Middle frontal gyrus (tissue), 1 donor: ENCODE results near the gene ZNF280A.
"Not testable (repeated sequence)": the region's sequence is repeated elsewhere in the genome, so short reads cannot be mapped to it uniquely, and the experiment has no call there.

Experiments
- DNase-seq: peaks from one replicate; pipeline ENCODE4 v3.0.0-alpha.2; 2015; ENCODE audit warnings: low spot score; ENCODE audit errors: extremely low spot score

ZNF280A gene

DNA sequence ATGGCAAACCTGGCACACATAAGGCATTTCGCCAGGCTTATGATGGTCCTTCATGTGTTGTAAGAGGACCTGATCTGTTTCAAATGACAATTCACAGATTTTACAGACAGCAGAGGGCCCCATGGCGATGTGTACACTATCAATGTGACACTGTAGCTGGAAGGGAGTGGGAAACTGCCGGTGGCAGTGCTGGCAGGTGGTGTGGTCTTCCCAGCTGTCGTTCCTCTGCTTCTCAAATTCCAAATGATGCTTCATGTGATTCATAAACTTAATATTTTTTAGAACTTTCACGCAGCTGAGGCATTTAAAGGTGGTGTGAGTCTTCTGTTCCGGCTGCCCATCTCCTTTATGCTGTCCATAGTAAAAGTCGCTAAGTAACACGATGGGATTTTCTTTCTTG, 5.6 kb downstream of the ZNF280A start:
- not testable (repeated sequence) for DNase-seq

DNA sequence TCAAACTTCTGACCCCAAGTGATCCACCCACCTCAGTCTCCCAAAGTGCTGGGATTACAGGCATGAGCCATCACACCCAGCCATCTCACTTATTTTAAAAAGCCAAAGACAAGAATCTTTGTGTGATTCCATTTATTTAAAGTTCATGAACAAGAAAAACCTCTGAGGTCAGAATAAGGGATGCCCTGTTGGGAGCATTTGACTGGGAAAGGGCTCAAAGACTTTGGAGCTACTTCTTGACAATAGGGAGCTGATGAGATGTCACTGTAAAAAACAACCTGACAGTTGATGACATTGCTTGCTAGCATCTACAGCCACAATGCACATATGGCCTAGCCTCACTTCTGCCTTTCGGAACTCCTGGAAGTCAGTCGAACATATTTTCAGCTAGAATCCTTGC, 6.5 kb downstream of the ZNF280A start:
- DNase-seq = no peak

DNA sequence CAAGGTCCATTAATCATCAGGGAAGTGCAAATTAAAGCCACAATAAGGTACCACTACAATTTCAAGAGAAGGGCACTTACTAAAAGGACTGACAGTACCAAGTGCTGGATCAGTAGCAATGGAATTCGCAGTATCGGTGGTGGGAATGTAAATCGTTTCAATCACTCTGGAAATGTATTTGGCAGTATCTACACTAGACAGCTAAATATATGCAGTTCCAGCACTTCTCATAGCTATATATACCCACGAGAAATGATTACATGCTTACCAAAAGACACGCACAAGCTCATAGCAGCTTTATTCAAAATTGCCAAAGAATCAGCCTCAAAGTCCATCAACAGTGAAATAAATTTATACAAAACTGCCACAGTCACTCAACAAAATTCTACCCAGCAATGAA, 7.1 kb downstream of the ZNF280A start:
- DNase-seq = no peak

DNA sequence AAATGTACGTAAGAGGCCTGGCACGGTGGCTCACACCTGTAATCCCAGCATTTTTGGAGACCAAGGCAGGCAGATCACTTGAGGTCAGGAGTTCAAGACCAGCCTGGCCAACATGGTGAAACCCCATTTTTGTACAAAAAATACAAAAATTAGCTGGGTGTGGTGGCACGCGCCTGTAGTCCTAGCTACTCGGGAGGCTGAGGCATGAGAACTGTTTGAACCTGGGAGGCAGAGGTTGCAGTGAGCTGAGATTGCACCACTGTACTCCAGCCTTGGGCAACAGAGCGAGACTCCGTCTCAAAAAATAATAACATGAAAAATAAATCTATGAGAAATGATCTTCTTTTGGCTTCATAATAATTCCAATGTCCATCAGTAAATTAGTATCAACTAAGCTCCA, 9.2 kb downstream of the ZNF280A start:
- DNase-seq = not testable (repeated sequence)

DNA sequence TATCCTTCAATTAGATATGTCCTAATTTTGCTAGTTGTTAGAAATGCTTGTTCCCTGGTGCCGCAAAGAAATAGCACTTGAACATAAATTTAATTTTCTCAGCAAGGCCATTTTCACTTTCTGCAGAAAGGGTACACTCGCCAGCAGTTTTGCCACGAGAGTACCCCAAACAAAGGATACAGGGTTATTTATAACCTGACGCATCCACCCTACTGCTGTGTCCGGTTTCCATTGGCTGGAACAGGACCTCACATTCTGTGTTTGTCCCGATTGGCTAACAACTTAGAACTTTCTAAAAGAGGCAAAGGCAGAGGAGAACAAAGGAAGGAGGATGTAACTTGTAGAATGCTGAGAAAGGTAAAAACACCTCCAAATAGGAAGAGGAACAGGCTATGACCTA, 10.2 kb downstream of the ZNF280A start:
- DNase-seq = not testable (repeated sequence)

DNA sequence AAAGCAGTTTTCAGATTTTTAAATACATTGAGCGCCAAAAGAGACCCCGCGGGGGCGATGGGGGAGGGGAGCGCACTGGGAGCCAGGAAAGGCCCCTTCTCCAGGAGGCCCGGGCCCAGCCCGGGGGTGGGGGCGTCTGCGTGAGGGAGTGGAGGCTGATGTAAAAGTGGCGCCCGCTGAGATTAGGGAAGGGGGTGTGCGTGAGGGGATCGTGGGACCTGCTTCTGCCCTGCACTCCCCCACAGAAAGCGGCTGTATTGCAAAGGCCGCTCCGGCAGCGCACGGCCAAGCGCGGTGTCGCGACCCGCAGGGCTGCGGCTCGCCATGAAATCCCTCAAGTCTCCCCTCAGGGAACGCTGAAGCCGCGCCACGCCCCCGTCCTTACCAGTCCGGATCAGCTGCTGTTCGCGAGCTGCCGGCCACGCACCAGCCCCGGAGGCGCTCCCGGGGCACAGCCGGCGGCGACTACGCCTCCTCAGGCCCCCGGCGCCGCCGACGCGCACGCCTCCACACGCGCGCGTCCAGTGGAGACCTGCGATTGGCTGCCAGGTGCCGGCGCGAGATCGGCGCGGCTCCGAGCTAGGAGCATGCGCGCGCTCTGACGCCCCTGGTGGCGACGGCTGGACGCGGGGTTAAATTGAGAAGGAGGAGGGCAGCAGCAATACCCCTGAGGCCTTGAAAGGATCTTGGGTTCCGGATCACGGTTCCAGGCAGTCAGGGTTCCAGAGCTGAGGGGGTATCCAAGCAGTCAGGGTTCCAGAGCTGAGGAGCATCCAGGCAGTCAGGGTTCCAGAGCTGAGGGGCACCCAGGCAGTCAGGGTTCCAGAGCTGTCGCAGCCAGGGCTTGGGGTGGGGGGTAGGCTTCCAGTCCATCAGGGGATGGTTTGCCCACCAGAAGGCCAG, 11.5 kb downstream of the ZNF280A start, which contains the start of gene ZNF280B:
Gene ZNF280B, minus strand, starts transcription at position 469 of the 903 bp plus-strand sequence. CDS start 19,344 bp downstream, outside the sequence.
- peak; percentile 67 for DNase-seq

DNA sequence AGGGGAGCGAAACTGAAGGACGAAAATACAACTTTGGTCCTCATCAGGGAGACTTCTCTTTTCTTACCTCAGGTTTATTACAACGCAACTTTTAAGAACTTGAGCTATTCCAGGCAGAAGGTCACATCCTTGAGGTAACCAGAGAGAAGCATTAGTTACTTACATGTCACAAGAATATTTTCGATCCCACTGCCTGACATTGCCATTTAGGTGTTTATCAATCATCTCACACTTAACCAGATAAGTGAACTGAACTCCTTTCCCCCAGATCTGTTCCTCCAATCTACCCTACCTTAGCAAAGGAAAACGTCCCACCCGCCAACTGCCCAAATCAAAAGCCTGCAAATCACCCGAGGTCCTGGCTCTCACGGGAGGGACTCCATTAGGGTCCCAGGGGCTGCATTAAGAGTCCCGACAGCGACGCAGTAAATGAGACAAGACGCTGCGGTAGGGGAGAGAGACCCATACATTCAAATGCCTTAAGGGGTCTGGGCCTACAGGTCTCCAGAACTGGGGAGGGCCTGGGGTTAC, 12.3 kb downstream of the ZNF280A start:
- no peak for DNase-seq

DNA sequence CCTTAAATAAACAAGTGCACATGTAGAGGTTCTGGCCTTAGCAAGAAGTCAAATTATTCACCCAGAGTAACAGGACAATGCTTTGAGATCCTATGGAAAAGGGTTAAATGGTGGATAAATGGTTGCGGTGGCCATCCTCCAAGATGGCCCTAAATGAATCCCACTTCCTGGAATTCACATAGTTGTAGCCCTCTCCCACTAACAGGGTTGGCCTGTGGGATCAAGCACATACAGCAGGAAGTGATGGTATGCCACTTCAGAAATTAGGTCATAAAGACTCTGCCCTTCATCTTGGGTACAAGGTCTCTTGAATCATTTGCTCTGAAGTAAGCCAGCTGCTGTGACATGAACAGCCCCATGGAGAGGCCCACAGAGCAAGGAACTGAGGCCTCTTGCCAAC, 13.3 kb downstream of the ZNF280A start:
- no peak for DNase-seq

DNA sequence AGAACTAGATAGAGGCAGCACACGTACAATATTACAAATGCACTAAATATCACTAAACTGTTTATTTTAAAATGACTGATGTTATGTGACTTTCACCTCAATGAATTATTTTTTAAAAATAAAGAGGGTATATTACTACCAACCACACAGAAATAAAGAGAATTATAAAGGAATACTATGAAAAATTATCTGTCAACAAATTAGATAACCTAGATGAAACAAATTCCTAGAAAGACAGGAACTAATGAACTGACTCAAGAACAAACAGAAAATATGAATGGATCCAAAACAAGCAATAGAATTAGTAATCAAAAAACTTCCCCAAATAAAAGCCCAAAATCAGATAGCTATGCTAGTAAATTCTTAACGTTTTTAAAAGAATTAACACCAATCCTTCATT, 21.8 kb downstream of the ZNF280A start:
- DNase-seq = no peak

DNA sequence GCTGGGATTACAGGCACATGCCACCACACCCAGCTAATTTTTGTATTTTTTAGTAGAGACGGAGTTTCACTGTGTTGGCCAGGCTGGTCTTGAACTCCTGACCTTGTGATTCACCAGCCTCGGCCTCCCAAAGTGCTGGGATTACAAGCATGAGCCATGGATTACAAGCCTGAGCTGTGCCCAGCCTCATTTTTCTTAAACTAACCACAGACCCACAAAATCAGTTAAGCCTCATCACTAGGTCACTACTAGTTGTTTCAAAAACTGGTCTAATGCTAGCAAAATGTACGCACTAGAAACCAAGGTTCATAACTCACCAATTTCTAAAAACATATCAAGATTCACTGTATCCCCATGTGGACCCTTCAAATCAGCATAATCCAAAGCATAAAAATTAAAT, 28.5 kb downstream of the ZNF280A start:
- DNase-seq = not testable (repeated sequence)

DNA sequence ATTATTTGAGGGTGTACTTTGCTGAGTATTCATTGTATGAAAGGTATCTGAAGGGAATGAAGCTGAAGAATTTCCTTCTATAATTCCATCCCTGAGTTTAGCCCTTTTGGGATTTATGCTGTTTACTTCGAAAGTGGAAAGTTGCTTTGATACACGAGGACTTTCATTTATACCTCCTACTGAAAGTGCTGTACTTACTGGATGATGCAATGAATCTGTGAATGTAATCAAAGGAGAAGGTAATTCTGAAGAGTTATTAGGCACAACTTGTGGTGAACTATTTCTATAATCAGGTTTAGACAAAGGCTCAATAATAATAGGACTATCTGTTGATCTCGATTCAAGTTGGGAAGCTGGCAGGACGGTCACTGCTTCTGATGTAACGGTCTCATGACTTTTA, 31.3 kb downstream of the ZNF280A start:
- DNase-seq = no peak

DNA sequence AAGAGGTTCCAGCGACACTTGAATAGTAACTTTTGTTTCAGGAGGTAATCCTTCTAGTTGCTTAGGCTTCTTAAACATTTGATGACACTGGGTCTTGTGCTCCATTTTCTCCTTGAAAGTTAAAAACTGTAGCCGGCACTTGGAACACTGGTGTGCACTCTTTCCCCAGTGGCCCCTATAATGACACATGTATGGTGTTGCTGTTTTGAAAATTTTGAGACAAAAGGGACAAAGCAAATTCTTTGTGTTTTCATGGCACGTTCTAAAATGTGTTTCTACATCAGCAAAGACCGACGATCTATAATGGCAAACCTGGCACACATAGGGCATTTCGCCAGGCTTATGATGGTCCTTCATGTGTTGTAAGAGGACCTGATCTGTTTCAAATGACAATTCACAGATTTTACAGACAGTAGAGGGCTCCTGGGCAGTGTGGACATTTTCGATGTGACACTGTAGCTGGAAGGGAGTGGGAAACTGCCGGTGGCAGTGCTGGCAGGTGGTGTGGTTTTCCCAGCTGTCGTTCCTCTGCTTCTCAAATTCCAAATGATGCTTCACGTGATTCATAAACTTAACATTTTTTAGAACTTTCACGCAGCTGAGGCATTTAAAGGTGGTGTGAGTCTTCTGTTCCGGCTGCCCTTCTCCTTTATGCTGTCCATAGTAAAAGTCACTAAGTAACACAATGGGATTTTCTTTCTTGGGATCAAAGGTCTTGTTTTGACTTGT, 32.0 kb downstream of the ZNF280A start:
- no peak for DNase-seq

DNA sequence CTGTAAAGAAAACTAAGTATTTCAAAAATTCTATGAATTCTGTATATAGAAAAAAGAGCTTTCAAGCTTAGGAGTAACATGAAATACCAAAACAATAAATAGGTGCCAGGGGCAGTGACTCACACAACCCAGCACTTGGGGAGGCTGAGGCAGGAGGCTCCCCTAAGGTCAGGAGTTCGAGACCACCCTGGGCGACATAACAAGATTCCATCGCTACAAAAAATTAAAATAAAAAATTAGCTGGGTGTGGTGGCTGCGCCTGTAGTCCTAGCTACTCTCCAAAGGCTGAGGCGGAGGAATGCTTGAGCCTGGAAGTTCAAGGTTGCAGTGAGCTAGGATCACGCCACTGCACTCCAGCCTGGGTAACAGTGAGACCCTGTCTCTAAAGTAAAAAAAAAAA, 33.0 kb downstream of the ZNF280A start:
- no peak for DNase-seq

DNA sequence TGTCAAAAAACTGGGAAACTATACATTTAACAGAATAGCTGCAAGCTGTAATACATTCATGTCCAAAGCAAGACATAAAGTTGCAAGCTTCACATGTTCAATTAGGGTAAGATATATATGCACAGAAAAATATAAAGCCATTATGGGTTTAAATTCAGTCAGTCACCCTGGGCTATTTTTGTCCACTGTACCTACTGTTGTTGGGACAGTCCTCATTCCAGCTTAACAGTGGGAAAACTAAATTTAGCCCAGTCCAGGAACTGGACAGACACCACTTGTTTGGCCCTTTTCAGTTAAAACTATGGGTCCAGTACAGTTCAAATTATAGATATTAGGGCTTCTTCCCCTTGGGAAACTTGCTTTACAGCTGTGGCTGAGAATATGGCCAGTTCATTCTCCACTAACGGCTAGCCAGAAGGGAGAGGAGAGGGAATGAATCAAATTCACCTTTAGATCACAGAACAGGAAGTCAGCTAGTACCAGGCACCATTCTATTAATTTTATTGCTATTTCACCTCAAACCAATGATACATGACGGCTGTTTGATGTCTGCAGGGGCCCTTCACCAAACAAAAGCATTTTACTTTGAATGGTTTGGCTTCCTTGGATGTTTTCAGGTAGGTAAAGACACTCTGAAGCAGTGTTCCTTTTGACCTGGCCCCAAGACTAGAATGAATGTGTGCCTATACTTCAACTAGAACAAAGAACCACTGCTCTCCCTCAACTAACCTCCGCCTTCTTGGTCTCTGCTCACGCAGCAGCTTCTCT, 33.8 kb downstream of the ZNF280A start:
- no peak for DNase-seq

DNA sequence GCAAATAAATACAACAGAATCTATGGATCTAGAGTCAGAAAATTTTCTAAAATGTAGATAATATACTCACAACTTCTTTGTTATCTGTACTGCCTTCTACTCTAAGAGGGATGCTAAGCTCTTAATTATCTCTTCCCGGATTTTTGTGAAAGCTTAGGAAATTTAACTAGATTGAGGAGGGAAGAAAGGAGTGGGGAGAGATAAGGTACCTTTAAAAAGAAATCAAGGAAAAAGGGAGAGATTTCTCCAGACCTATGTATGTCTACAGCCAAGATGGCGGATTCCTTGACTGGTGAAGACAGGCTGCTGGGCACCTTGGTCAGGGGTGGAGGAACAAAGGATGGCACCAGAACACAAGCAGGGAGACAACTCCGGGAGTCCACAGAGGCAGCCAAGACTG, 34.5 kb downstream of the ZNF280A start:
- no peak for DNase-seq

DNA sequence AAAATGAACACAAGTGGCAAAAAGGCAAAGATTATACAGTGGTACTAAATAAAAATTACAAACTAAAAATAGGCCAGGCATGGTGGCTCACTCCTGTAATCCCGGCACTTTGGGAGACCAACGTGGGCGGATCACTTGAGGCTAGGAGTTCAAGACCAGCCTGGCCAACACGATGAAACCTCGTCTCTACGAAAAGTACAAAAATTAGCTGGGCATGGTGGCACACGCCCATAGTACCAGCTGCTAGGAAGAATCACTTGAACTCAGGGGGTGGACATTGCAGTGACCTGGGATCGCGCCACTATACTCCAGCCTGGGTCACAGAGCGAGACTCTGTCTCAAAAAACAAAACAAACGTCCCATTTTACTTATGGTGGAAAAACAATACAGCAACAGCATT, 36.0 kb downstream of the ZNF280A start:
- DNase-seq = no peak

DNA sequence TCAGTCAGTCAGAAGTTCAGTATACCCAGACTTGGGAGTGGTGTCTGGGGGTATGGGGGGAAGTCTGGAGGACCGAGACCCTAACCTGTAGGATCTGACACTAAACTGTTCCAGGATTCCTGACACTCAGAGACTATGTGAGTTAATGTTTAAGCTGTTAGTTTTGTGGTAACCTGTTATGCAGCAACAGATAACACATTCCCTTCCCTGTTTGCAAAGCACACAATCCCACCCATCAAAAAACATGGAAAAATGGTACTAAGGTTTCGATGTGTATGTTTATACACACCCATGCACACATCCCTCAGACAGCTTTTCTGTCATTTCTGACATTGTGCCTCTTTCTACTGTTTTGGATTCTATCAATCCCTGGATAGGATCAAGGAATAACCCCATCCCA, 39.1 kb downstream of the ZNF280A start:
- DNase-seq = no peak

DNA sequence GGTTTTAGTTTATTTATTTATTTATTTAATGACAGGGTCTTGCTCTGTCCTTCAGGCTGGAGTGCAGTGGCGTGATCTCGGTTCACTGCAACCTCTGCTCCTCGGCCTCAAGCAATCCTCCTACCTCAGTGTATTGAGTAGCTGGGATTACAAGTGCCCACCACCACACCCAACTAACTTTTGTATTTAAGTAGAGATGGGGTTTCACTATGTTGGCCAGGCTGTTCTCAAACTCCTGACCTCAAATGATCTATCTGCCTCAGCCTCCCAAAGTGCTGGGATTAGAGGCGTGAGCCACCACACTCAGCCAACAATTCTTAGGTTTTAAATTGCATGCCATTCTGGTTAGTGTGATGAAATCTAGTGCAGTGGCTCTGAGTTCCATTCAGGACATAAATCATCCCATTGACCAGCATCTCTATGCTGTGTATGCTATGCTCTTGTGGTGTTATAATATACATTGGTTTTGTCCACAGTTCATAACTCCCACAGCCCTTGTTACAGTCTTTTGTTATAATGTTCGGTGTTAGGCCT, 40.0 kb downstream of the ZNF280A start:
- no peak for DNase-seq

DNA sequence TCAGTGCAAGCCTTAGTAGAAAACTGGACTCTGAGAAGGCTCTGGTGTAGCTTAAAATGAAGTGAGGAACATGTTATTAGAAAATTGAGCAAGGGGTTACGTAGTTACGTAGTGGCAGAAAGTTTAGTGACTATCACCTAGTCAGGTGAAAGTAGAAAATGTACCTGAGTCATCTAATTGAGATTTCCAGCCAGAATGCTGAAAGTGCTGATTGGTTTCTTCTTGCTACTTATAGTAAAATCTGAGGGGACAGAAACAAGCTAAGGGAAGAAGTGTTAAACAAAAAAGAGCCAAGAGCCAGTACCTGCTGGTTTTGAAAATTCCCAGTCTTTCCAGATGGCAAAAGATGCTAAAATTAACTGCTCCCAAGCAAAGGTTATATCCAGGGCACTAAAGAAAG, 41.0 kb downstream of the ZNF280A start:
- DNase-seq = no peak

DNA sequence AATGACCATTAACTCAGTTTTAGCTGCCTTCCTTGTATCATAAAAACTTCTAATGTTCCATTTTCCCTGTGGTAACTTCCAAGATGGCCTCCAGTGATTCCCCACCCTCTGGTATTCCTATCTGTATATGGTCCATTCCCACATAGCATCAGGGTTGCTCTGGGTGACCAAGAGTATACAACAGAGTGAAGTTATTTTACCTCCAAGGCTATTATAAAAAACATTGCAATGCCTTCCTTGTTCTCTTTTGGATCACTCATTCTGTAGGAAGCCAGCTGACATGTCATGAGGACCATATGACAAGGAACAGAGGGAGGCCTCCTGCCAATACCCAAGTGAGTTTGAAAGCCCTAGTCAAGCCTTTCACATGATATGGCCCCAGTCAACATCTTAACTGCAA, 41.6 kb downstream of the ZNF280A start:
- DNase-seq = no peak

DNA sequence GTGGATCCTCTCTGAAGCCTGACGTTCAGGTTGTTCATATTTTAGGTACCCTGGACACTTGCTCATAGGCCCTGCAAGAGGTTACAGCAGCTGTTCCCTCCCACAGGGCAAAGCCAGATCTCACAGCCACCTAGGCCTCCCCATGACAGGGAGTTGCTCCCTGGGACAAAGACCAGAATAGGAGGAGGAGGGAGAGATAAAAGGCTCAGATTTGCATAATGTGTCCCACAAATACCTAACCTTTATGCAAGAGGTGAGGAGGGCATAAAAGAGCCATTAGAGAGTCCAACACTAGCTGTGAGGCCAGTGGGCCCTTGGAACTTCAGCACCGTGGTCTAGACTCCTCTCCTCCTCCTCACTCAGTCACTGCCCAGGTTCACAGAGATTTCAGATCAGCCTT, 45.3 kb downstream of the ZNF280A start:
- no peak for DNase-seq
